Renal cortex interstitium (tissue), 11 donors: Measurements from ENCODE around the gene HIPK1. TPM values are rescaled to one million over a fixed set of nuclear protein-coding genes. Genes with fewer than 3 reads are reported as not detected.
"Not testable (repeated sequence)": the region's sequence is repeated elsewhere in the genome, so short reads cannot be mapped to it uniquely, and the experiment has no call there.

Experiments
- DNase-seq, 11 donors: peaks; one replicate each; pipeline ENCODE4 v3.0.0-alpha.2; 2013; ENCODE audit warnings: low read depth in 9 of 11, low spot score in 4 of 11; ENCODE audit errors: extremely low read depth in 1 of 11
- polyA plus RNA-seq, 3 donors: library from polyadenylated mRNA; unstranded; fragments of 120-200 nt; gene quantifications; one replicate each; pipeline ENCODE4 v1.2.1, GENCODE V29; 2013; ENCODE audit not compliant: insufficient read length in 3 of 3

The HIPK1 gene
- polyA plus RNA-seq, 3 donors = 40.3 to 43.9 (median 41.4) TPM

GRCh38 chr1:113935970-113936369 is 6.8 kb downstream of the HIPK1 start:
- no peak for DNase-seq

GRCh38 chr1:113937146-113937545 is 8.0 kb downstream of the HIPK1 start:
- DNase-seq = no peak

GRCh38 chr1:113938192-113938591 is 9.1 kb downstream of the HIPK1 start:
- DNase-seq = no peak

GRCh38 chr1:113940365-113941244 is 11.5 kb downstream of the HIPK1 start:
- no peak for DNase-seq

GRCh38 chr1:113941245-113941559 is 12.1 kb downstream of the HIPK1 start:
- DNase-seq = no peak

GRCh38 chr1:113942527-113942926 is 13.4 kb downstream of the HIPK1 start:
- DNase-seq = no peak

GRCh38 chr1:113943028-113943811 is 14.1 kb downstream of the HIPK1 start:
- DNase-seq = no peak

GRCh38 chr1:113945329-113945728 is 16.2 kb downstream of the HIPK1 start:
- DNase-seq = no peak

GRCh38 chr1:113946112-113946511 is 17.0 kb downstream of the HIPK1 start:
- DNase-seq = no peak

GRCh38 chr1:113946678-113947387 is 17.7 kb downstream of the HIPK1 start:
- no peak for DNase-seq

- DNase-seq = no peak
Measured at GRCh38 chr1:113947388-113948107, 18.4 kb downstream of the HIPK1 start.

- DNase-seq = not testable (repeated sequence)
Measured at GRCh38 chr1:113948151-113948550, 19.0 kb downstream of the HIPK1 start.

- DNase-seq = no peak
Measured at GRCh38 chr1:113949007-113949406, 19.9 kb downstream of the HIPK1 start.

GRCh38 chr1:113950908-113951307 is 21.8 kb downstream of the HIPK1 start:
- DNase-seq = no peak

GRCh38 chr1:113951719-113952118 is 22.6 kb downstream of the HIPK1 start:
- DNase-seq = no peak

- no peak for DNase-seq
Measured at GRCh38 chr1:113957984-113958383, 28.9 kb downstream of the HIPK1 start.

GRCh38 chr1:113958691-113959090 is 29.6 kb downstream of the HIPK1 start:
- DNase-seq = no peak

GRCh38 chr1:113963281-113963906 is 34.3 kb downstream of the HIPK1 start:
- DNase-seq = no peak
